IMR-90 (cell line): ENCODE results near the gene KCNMA1. TPM values are rescaled to one million over a fixed set of nuclear protein-coding genes. Genes with fewer than 3 reads are reported as not detected.
A peak's percentile ranks its signal among the peaks of the same experiment; 100 is the strongest.

Experiments
- ATAC-seq: fragments of 200-7000 bp; cut with Tn5 transposase; 2 replicates; pipeline ENCODE4 v1.9.1; 2020; ENCODE audit warnings: low read depth, mild to moderate bottlenecking, moderate library complexity
- BruUV-seq: library from RNA; stranded (reverse); fragments of 400-500 nt; replicated peaks from 2 replicates; lab custom pipeline; 2021; lab: Mats Ljungman, UMichigan
- CTCF ChIA-PET: fragments of 300-600 bp; formaldehyde crosslinking; extraction: SDS; loops from one replicate; lab custom pipeline; 2021; ENCODE audit warnings: antibody characterized with exemption; lab: Yijun Ruan, JAX
- POLR2A ChIA-PET: fragments of 300-600 bp; sonication (Branson Sonifier 250); formaldehyde crosslinking; loops from one replicate; lab custom pipeline; 2022; ENCODE audit warnings: antibody characterized with exemption; ENCODE audit not compliant: unreplicated experiment; lab: Charles Lee
- DNase-seq: peaks from one replicate; pipeline ENCODE4 v3.0.0; 2013
- H2AFZ ChIP-seq: replicated peaks from 2 replicates; pipeline ENCODE3; 2013; ENCODE audit warnings: low read length, mild to moderate bottlenecking; ENCODE audit not compliant: poor library complexity
- H2AK5ac ChIP-seq: 2 replicates; pipeline ENCODE4 v1.6.1; 2013; ENCODE audit warnings: low read depth, low read length, inconsistent platforms
- H2AK9ac ChIP-seq: replicated peaks from 2 replicates; pipeline ENCODE3; 2013; ENCODE audit warnings: mild to moderate bottlenecking, low read depth, low read length, moderate library complexity; ENCODE audit not compliant: poor library complexity
- H2BK120ac ChIP-seq: 2 replicates; pipeline ENCODE4 v1.6.1; 2013; ENCODE audit warnings: low read depth, low read length, inconsistent platforms
- H2BK15ac ChIP-seq: 3 replicates; pipeline ENCODE4 v1.6.1; 2013; ENCODE audit warnings: low read depth, low read length, inconsistent platforms
- H2BK20ac ChIP-seq: 2 replicates; pipeline ENCODE4 v1.6.1; 2013; ENCODE audit warnings: low read depth, mild to moderate bottlenecking, inconsistent platforms, low read length, moderate library complexity
- H2BK5ac ChIP-seq: 2 replicates; pipeline ENCODE4 v1.6.1; 2013; ENCODE audit warnings: mild to moderate bottlenecking, low read depth, low read length, inconsistent platforms; ENCODE audit not compliant: poor library complexity, severe bottlenecking
- H3K14ac ChIP-seq: replicated peaks from 2 replicates; pipeline ENCODE4 v1.6.1; 2013; ENCODE audit warnings: low read depth, low read length, inconsistent platforms
- H3K18ac ChIP-seq: 2 replicates; pipeline ENCODE4 v1.6.1; 2013; ENCODE audit warnings: low read depth, low read length, control low read depth
- H3K23ac ChIP-seq: 2 replicates; pipeline ENCODE4 v1.6.1; 2013; ENCODE audit warnings: low read depth, low read length, inconsistent platforms
- H3K27ac ChIP-seq: 2 replicates; pipeline ENCODE4 v1.5.1; 2013; ENCODE audit warnings: mild to moderate bottlenecking, control low read depth, low read length; ENCODE audit not compliant: insufficient read depth
- H3K27me3 ChIP-seq: 2 replicates; pipeline ENCODE4 v1.6.1; 2013; ENCODE audit warnings: low read length; ENCODE audit not compliant: control insufficient read depth, insufficient read depth
- H3K36me3 ChIP-seq: 2 replicates; pipeline ENCODE4 v1.6.1; 2013; ENCODE audit warnings: low read length, mixed read lengths; ENCODE audit not compliant: control insufficient read depth, insufficient read depth
- H3K4ac ChIP-seq: 2 replicates; pipeline ENCODE4 v1.6.1; 2013; ENCODE audit warnings: low read depth, low read length, inconsistent platforms
- H3K4me1 ChIP-seq: 2 replicates; pipeline ENCODE4 v1.6.1; 2013; ENCODE audit warnings: low read length, mixed read lengths; ENCODE audit not compliant: control insufficient read depth, insufficient read depth
- H3K4me2 ChIP-seq: 2 replicates; pipeline ENCODE4 v1.6.1; 2013; ENCODE audit warnings: low read depth, mild to moderate bottlenecking, control low read depth, low read length, moderate library complexity
- H3K4me3 ChIP-seq: 2 replicates; pipeline ENCODE4 v1.5.1; 2013; ENCODE audit warnings: low read depth, mild to moderate bottlenecking, control low read depth, low read length, moderate library complexity; ENCODE audit not compliant: insufficient read depth
- H3K56ac ChIP-seq: 2 replicates; pipeline ENCODE4 v1.6.1; 2013; ENCODE audit warnings: low read length, inconsistent platforms; ENCODE audit not compliant: insufficient read depth; ENCODE audit errors: extremely low read depth
- H3K79me1 ChIP-seq, 2 experiments: 2 replicates each; pipeline ENCODE4 v1.6.1; 2013; ENCODE audit warnings: low read length in 2 of 2, inconsistent platforms in 1 of 2, low read depth in 1 of 2
- H3K9ac ChIP-seq: 2 replicates; pipeline ENCODE4 v1.6.1; 2013; ENCODE audit warnings: low read depth, low read length, control low read depth
- H3K9me1 ChIP-seq: 2 replicates; pipeline ENCODE4 v1.6.1; 2013; ENCODE audit warnings: low read length, inconsistent platforms; ENCODE audit not compliant: insufficient read depth
- H3K9me3 ChIP-seq: 2 replicates; pipeline ENCODE4 v1.6.1; 2013; ENCODE audit warnings: low read length; ENCODE audit not compliant: control insufficient read depth, insufficient read depth
- H4K20me1 ChIP-seq: 2 replicates; pipeline ENCODE4 v1.6.1; 2013; ENCODE audit warnings: low read length, inconsistent platforms; ENCODE audit not compliant: insufficient read depth
- H4K5ac ChIP-seq: 2 replicates; pipeline ENCODE4 v1.6.1; 2013; ENCODE audit warnings: mild to moderate bottlenecking, low read depth, low read length, control low read depth
- H4K8ac ChIP-seq, 2 experiments: 2 replicates each; pipeline ENCODE4 v1.6.1; 2013; ENCODE audit warnings: low read depth in 2 of 2, low read length in 2 of 2, control low read depth in 1 of 2, inconsistent platforms in 1 of 2
- H4K91ac ChIP-seq: 2 replicates; pipeline ENCODE4 v1.6.1; 2013; ENCODE audit warnings: low read depth, low read length, inconsistent platforms; ENCODE audit not compliant: insufficient read depth
- CHD1 ChIP-seq: IDR thresholded peaks from 2 replicates; pipeline ENCODE4 v1.6.1; 2012; ENCODE audit warnings: low read depth, low read length, improper control_type of control experiment
- WGBS, 2 experiments: methylation state at CpG; one replicate each; pipeline versions ENCODE4 v1.1.5 to v1.1.7; 2013; ENCODE audit warnings: missing lambda C conversion rate in 2 of 2; ENCODE audit not compliant: insufficient read length in 1 of 2; ENCODE audit errors: extremely low coverage in 2 of 2; 5-methylcytosine and 5-hydroxymethylcytosine counted together
- dilution Hi-C: fragments of 300-500 bp; cut with HindIII; formaldehyde crosslinking; loops from one replicate; pipeline ENCODE4 v1.14.3; 2018; ENCODE audit warnings: low sequenced_read_pairs; ENCODE audit not compliant: unreplicated experiment
- in situ Hi-C: fragments of 300-500 bp; cut with MboI; formaldehyde crosslinking; loops from 3 replicates; pipeline ENCODE4 v1.14.3; 2019; ENCODE audit warnings: low sequenced_read_pairs, inconsistent platforms, mixed read lengths
- intact Hi-C: fragments of 100-400 bp; cut with micrococcal nuclease; formaldehyde crosslinking; loops from 2 replicates; pipeline ENCODE4 v1.10.0; 2022
- polyA plus RNA-seq, 3 experiments: library from polyadenylated mRNA; depleted of rRNA; stranded (reverse); fragments of >200 nt; gene quantifications; 2 replicates each; pipeline ENCODE4 v1.2.3, GENCODE V29; 2012; ENCODE audit warnings: low replicate concordance in 1 of 3
- total RNA-seq: library from RNA; depleted of rRNA; stranded (reverse); fragments of >200 nt; gene quantifications from 2 replicates; pipeline ENCODE4 v1.2.3, GENCODE V29; 2012
- TF ChIP-seq, protein P1 (sequence below): conservative IDR thresholded peaks from 2 replicates; pipeline ENCODE4 v1.5.1; 2012; ENCODE audit warnings: mild to moderate bottlenecking, low read depth, low read length, improper control_type of control experiment

KCNMA1 gene
- total and polyA plus RNA-seq, 2 of the 4 experiments (the other 2 are of a cell fraction), result 25.6 to 29.6 TPM

DNA sequence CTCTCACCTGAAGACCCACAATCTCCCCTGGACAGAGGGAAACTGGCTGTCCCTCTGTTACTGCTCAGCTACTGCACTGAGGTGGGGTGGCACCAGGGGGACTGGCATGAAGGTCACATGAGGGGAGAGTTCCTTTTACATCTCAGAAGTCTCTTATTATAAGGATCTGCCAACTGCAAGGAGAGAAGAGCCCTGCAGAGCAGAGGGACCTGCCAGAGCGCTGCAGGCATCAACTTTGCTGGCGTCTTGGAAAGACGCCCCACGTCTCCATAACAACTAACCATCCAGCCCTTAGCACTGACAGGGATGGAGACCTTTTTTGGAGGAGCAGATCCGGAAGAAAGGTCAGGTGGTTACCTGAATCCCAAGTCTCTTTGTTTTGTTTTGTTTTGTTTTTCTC lies 218.6 kb downstream of the KCNMA1 start:
- H4K20me1 ChIP-seq, result no peaks in the 10 kb centered on the region
- H4K5ac ChIP-seq, result no peak overlapping the region
- peaks cover 0 to 17% of the 10 kb centered on the region in 2 experiments; a peak in 2 of 4 replicates for H3K79me1 ChIP-seq
- H3K9me1 ChIP-seq, result peaks cover 36% of the 10 kb centered on the region
- in situ Hi-C loops, result no loop called here
- no peak for TF ChIP-seq CHD1
- TF ChIP-seq, protein P1, sequence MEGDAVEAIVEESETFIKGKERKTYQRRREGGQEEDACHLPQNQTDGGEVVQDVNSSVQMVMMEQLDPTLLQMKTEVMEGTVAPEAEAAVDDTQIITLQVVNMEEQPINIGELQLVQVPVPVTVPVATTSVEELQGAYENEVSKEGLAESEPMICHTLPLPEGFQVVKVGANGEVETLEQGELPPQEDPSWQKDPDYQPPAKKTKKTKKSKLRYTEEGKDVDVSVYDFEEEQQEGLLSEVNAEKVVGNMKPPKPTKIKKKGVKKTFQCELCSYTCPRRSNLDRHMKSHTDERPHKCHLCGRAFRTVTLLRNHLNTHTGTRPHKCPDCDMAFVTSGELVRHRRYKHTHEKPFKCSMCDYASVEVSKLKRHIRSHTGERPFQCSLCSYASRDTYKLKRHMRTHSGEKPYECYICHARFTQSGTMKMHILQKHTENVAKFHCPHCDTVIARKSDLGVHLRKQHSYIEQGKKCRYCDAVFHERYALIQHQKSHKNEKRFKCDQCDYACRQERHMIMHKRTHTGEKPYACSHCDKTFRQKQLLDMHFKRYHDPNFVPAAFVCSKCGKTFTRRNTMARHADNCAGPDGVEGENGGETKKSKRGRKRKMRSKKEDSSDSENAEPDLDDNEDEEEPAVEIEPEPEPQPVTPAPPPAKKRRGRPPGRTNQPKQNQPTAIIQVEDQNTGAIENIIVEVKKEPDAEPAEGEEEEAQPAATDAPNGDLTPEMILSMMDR, result no peak
- H3K9ac ChIP-seq, result no peak overlapping the region
- H3K27ac ChIP-seq, result no peak overlapping the region
- CTCF ChIA-PET, result no interaction called here
- WGBS, 2 experiments, result no CpG with 5 or more reads among the region's 5 CpGs
- no peaks in the 10 kb centered on the region for H3K27me3 ChIP-seq
- no peak overlapping the region for H3K23ac ChIP-seq
- intact Hi-C loops, result no loop called here
- H3K4me3 ChIP-seq, result no peak overlapping the region
- H3K9me3 ChIP-seq, result no peaks in the 10 kb centered on the region
- no peaks in the 10 kb centered on the region for H3K36me3 ChIP-seq
- no peak for ATAC-seq
- H2BK20ac ChIP-seq, result peak overlapping the region; percentile 21; the same call in 1 of the 2 replicates
- no peak overlapping the region; the same call in 2 of the 3 replicates for H2BK15ac ChIP-seq
- H4K8ac ChIP-seq, result no peak overlapping the region
- H2BK120ac ChIP-seq, result peak overlapping the region; percentile 16; the same call in 1 of the 2 replicates
- H2AK5ac ChIP-seq, result peak overlapping the region; percentile 20; the same call in 1 of the 2 replicates
- no TSS peak for BruUV-seq
- no peak for DNase-seq
- H3K56ac ChIP-seq, result no peak overlapping the region
- no peak overlapping the region for H2AFZ ChIP-seq
- H4K91ac ChIP-seq, result no peak overlapping the region
- H3K4me2 ChIP-seq, result no peak overlapping the region
- peak overlapping the region; percentile 32; the same call in 1 of the 2 replicates for H3K4ac ChIP-seq
- POLR2A ChIA-PET, result no interaction called here
- H3K14ac ChIP-seq, result no peak overlapping the region; the same call in 1 of the 2 replicates
- peaks cover 28% of the 10 kb centered on the region for H3K4me1 ChIP-seq
- no peak overlapping the region for H2BK5ac ChIP-seq
- H3K18ac ChIP-seq, result no peak overlapping the region
- dilution Hi-C loops, result no loop called here
- no peak overlapping the region for H2AK9ac ChIP-seq
